AG08396 (cell line): ENCODE measurements around the gene LRRC10.
"Not testable (repeated sequence)": the region's sequence is repeated elsewhere in the genome, so short reads cannot be mapped to it uniquely, and the experiment has no call there.

Experiments used
- DNase-seq: peaks from one replicate; pipeline ENCODE4 v3.0.0; 2012; ENCODE audit warnings: low spot score, mixed read lengths

Gene LRRC10

GRCh38 chr12:69619050-69619449, 8.3 kb upstream of the LRRC10 start:
- DNase-seq: no peak

GRCh38 chr12:69616025-69616424, 5.3 kb upstream of the LRRC10 start:
- no peak for DNase-seq

GRCh38 chr12:69613351-69613750, 2.6 kb upstream of the LRRC10 start:
- no peak for DNase-seq

- no peak for DNase-seq
Observed at GRCh38 chr12:69610126-69610525, 581 bp downstream of the LRRC10 start.

- no peak for DNase-seq
Observed at GRCh38 chr12:69608114-69608513, 2.6 kb downstream of the LRRC10 start.

GRCh38 chr12:69604275-69604674, 6.4 kb downstream of the LRRC10 start:
- DNase-seq: not testable (repeated sequence)

GRCh38 chr12:69603556-69603955, 7.2 kb downstream of the LRRC10 start:
- not testable (repeated sequence) for DNase-seq

- no peak for DNase-seq
Observed at GRCh38 chr12:69602954-69603353, 7.8 kb downstream of the LRRC10 start.

- no peak for DNase-seq
Observed at GRCh38 chr12:69601962-69602685, 8.6 kb downstream of the LRRC10 start.

GRCh38 chr12:69600804-69601203, 9.9 kb downstream of the LRRC10 start:
- no peak for DNase-seq

- DNase-seq: no peak
Observed at GRCh38 chr12:69598174-69598753, 12.4 kb downstream of the LRRC10 start.

- no peak for DNase-seq
Observed at GRCh38 chr12:69595689-69596088, 15.0 kb downstream of the LRRC10 start.

- no peak for DNase-seq
Observed at GRCh38 chr12:69589082-69589481, 21.6 kb downstream of the LRRC10 start.

- DNase-seq: no peak
Observed at GRCh38 chr12:69588527-69588926, 22.2 kb downstream of the LRRC10 start.

GRCh38 chr12:69585189-69586062, 25.3 kb downstream of the LRRC10 start, which contains the start of gene CCT2:
CCT2 (plus strand) TSS chr12:69585459; CDS start chr12:69585522, 63 bp downstream.
- DNase-seq: peak; percentile 95

- no peak for DNase-seq
Observed at GRCh38 chr12:69583203-69583602, 27.5 kb downstream of the LRRC10 start.

- no peak for DNase-seq
Observed at GRCh38 chr12:69580074-69580473, 30.6 kb downstream of the LRRC10 start.

- no peak for DNase-seq
Observed at GRCh38 chr12:69579029-69579428, 31.7 kb downstream of the LRRC10 start.

GRCh38 chr12:69578283-69578682, 32.4 kb downstream of the LRRC10 start:
- no peak for DNase-seq

- no peak for DNase-seq
Observed at GRCh38 chr12:69575346-69575745, 35.4 kb downstream of the LRRC10 start.

GRCh38 chr12:69570545-69571399, 39.9 kb downstream of the LRRC10 start:
- DNase-seq: peak; percentile 41

- DNase-seq: peak; percentile 13
Observed at GRCh38 chr12:69570000-69570516, 40.6 kb downstream of the LRRC10 start.
